IMR-90 (cell line): ENCODE results near the gene AUNIP. TPM values are rescaled to one million over a fixed set of nuclear protein-coding genes. Genes with fewer than 3 reads are reported as not detected.
A peak's percentile ranks its signal among the peaks of the same experiment; 100 is the strongest.

Experiments
- ATAC-seq: fragments of 200-7000 bp; cut with Tn5 transposase; 2 replicates; pipeline ENCODE4 v1.9.1; 2020; ENCODE audit warnings: low read depth, mild to moderate bottlenecking, moderate library complexity
- BruUV-seq: library from RNA; stranded (reverse); fragments of 400-500 nt; replicated peaks from 2 replicates; lab custom pipeline; 2021; lab: Mats Ljungman, UMichigan
- CTCF ChIA-PET: fragments of 300-600 bp; formaldehyde crosslinking; extraction: SDS; loops from one replicate; lab custom pipeline; 2021; ENCODE audit warnings: antibody characterized with exemption; lab: Yijun Ruan, JAX
- POLR2A ChIA-PET: fragments of 300-600 bp; sonication (Branson Sonifier 250); formaldehyde crosslinking; loops from one replicate; lab custom pipeline; 2022; ENCODE audit warnings: antibody characterized with exemption; ENCODE audit not compliant: unreplicated experiment; lab: Charles Lee
- DNase-seq: peaks from one replicate; pipeline ENCODE4 v3.0.0; 2013
- H2AFZ ChIP-seq: replicated peaks from 2 replicates; pipeline ENCODE3; 2013; ENCODE audit warnings: low read length, mild to moderate bottlenecking; ENCODE audit not compliant: poor library complexity
- H2AK5ac ChIP-seq: 2 replicates; pipeline ENCODE4 v1.6.1; 2013; ENCODE audit warnings: low read depth, low read length, inconsistent platforms
- H2AK9ac ChIP-seq: replicated peaks from 2 replicates; pipeline ENCODE3; 2013; ENCODE audit warnings: mild to moderate bottlenecking, low read depth, low read length, moderate library complexity; ENCODE audit not compliant: poor library complexity
- H2BK120ac ChIP-seq: 2 replicates; pipeline ENCODE4 v1.6.1; 2013; ENCODE audit warnings: low read depth, low read length, inconsistent platforms
- H2BK15ac ChIP-seq: 3 replicates; pipeline ENCODE4 v1.6.1; 2013; ENCODE audit warnings: low read depth, low read length, inconsistent platforms
- H2BK20ac ChIP-seq: 2 replicates; pipeline ENCODE4 v1.6.1; 2013; ENCODE audit warnings: low read depth, mild to moderate bottlenecking, inconsistent platforms, low read length, moderate library complexity
- H2BK5ac ChIP-seq: 2 replicates; pipeline ENCODE4 v1.6.1; 2013; ENCODE audit warnings: mild to moderate bottlenecking, low read depth, low read length, inconsistent platforms; ENCODE audit not compliant: poor library complexity, severe bottlenecking
- H3K14ac ChIP-seq: replicated peaks from 2 replicates; pipeline ENCODE4 v1.6.1; 2013; ENCODE audit warnings: low read depth, low read length, inconsistent platforms
- H3K18ac ChIP-seq: 2 replicates; pipeline ENCODE4 v1.6.1; 2013; ENCODE audit warnings: low read depth, low read length, control low read depth
- H3K23ac ChIP-seq: 2 replicates; pipeline ENCODE4 v1.6.1; 2013; ENCODE audit warnings: low read depth, low read length, inconsistent platforms
- H3K27ac ChIP-seq: 2 replicates; pipeline ENCODE4 v1.5.1; 2013; ENCODE audit warnings: mild to moderate bottlenecking, control low read depth, low read length; ENCODE audit not compliant: insufficient read depth
- H3K27me3 ChIP-seq: 2 replicates; pipeline ENCODE4 v1.6.1; 2013; ENCODE audit warnings: low read length; ENCODE audit not compliant: control insufficient read depth, insufficient read depth
- H3K36me3 ChIP-seq: 2 replicates; pipeline ENCODE4 v1.6.1; 2013; ENCODE audit warnings: low read length, mixed read lengths; ENCODE audit not compliant: control insufficient read depth, insufficient read depth
- H3K4ac ChIP-seq: 2 replicates; pipeline ENCODE4 v1.6.1; 2013; ENCODE audit warnings: low read depth, low read length, inconsistent platforms
- H3K4me1 ChIP-seq: 2 replicates; pipeline ENCODE4 v1.6.1; 2013; ENCODE audit warnings: low read length, mixed read lengths; ENCODE audit not compliant: control insufficient read depth, insufficient read depth
- H3K4me2 ChIP-seq: 2 replicates; pipeline ENCODE4 v1.6.1; 2013; ENCODE audit warnings: low read depth, mild to moderate bottlenecking, control low read depth, low read length, moderate library complexity
- H3K4me3 ChIP-seq: 2 replicates; pipeline ENCODE4 v1.5.1; 2013; ENCODE audit warnings: low read depth, mild to moderate bottlenecking, control low read depth, low read length, moderate library complexity; ENCODE audit not compliant: insufficient read depth
- H3K56ac ChIP-seq: 2 replicates; pipeline ENCODE4 v1.6.1; 2013; ENCODE audit warnings: low read length, inconsistent platforms; ENCODE audit not compliant: insufficient read depth; ENCODE audit errors: extremely low read depth
- H3K79me1 ChIP-seq, 2 experiments: 2 replicates each; pipeline ENCODE4 v1.6.1; 2013; ENCODE audit warnings: low read length in 2 of 2, inconsistent platforms in 1 of 2, low read depth in 1 of 2
- H3K9ac ChIP-seq: 2 replicates; pipeline ENCODE4 v1.6.1; 2013; ENCODE audit warnings: low read depth, low read length, control low read depth
- H3K9me1 ChIP-seq: 2 replicates; pipeline ENCODE4 v1.6.1; 2013; ENCODE audit warnings: low read length, inconsistent platforms; ENCODE audit not compliant: insufficient read depth
- H3K9me3 ChIP-seq: 2 replicates; pipeline ENCODE4 v1.6.1; 2013; ENCODE audit warnings: low read length; ENCODE audit not compliant: control insufficient read depth, insufficient read depth
- H4K20me1 ChIP-seq: 2 replicates; pipeline ENCODE4 v1.6.1; 2013; ENCODE audit warnings: low read length, inconsistent platforms; ENCODE audit not compliant: insufficient read depth
- H4K5ac ChIP-seq: 2 replicates; pipeline ENCODE4 v1.6.1; 2013; ENCODE audit warnings: mild to moderate bottlenecking, low read depth, low read length, control low read depth
- H4K8ac ChIP-seq, 2 experiments: 2 replicates each; pipeline ENCODE4 v1.6.1; 2013; ENCODE audit warnings: low read depth in 2 of 2, low read length in 2 of 2, control low read depth in 1 of 2, inconsistent platforms in 1 of 2
- H4K91ac ChIP-seq: 2 replicates; pipeline ENCODE4 v1.6.1; 2013; ENCODE audit warnings: low read depth, low read length, inconsistent platforms; ENCODE audit not compliant: insufficient read depth
- BHLHE40 ChIP-seq: fragments of 150-350 bp; IDR thresholded peaks from 2 replicates; pipeline ENCODE4 v1.6.1; 2016; ENCODE audit warnings: mild to moderate bottlenecking, low read depth, low read length
- CHD1 ChIP-seq: IDR thresholded peaks from 2 replicates; pipeline ENCODE4 v1.6.1; 2012; ENCODE audit warnings: low read depth, low read length, improper control_type of control experiment
- FOS ChIP-seq: fragments of 150-350 bp; IDR thresholded peaks from 2 replicates; pipeline ENCODE4 v1.6.1; 2016; ENCODE audit warnings: low read depth, low read length
- MAZ ChIP-seq: IDR thresholded peaks from 2 replicates; pipeline ENCODE4 v1.6.1; 2012; ENCODE audit warnings: low read depth, mild to moderate bottlenecking, low read length, improper control_type of control experiment, moderate library complexity, borderline replicate concordance
- MXI1 ChIP-seq: IDR thresholded peaks from 2 replicates; pipeline ENCODE4 v1.6.1; 2012; ENCODE audit warnings: low read depth, mild to moderate bottlenecking, low read length, moderate library complexity, borderline replicate concordance
- RCOR1 ChIP-seq: IDR thresholded peaks from 2 replicates; pipeline ENCODE4 v1.6.1; 2012; ENCODE audit warnings: mild to moderate bottlenecking, low read length, improper control_type of control experiment; ENCODE audit not compliant: insufficient replicate concordance
- USF2 ChIP-seq: fragments of 150-350 bp; IDR thresholded peaks from 2 replicates; pipeline ENCODE4 v1.6.1; 2017; ENCODE audit warnings: mild to moderate bottlenecking, antibody characterized with exemption, low read length, low read depth
- WGBS, 2 experiments: methylation state at CpG; one replicate each; pipeline versions ENCODE4 v1.1.5 to v1.1.7; 2013; ENCODE audit warnings: missing lambda C conversion rate in 2 of 2; ENCODE audit not compliant: insufficient read length in 1 of 2; ENCODE audit errors: extremely low coverage in 2 of 2; 5-methylcytosine and 5-hydroxymethylcytosine counted together
- dilution Hi-C: fragments of 300-500 bp; cut with HindIII; formaldehyde crosslinking; loops from one replicate; pipeline ENCODE4 v1.14.3; 2018; ENCODE audit warnings: low sequenced_read_pairs; ENCODE audit not compliant: unreplicated experiment
- in situ Hi-C: fragments of 300-500 bp; cut with MboI; formaldehyde crosslinking; loops from 3 replicates; pipeline ENCODE4 v1.14.3; 2019; ENCODE audit warnings: low sequenced_read_pairs, inconsistent platforms, mixed read lengths
- intact Hi-C: fragments of 100-400 bp; cut with micrococcal nuclease; formaldehyde crosslinking; loops from 2 replicates; pipeline ENCODE4 v1.10.0; 2022
- polyA plus RNA-seq, 3 experiments: library from polyadenylated mRNA; depleted of rRNA; stranded (reverse); fragments of >200 nt; gene quantifications; 2 replicates each; pipeline ENCODE4 v1.2.3, GENCODE V29; 2012; ENCODE audit warnings: low replicate concordance in 1 of 3
- total RNA-seq: library from RNA; depleted of rRNA; stranded (reverse); fragments of >200 nt; gene quantifications from 2 replicates; pipeline ENCODE4 v1.2.3, GENCODE V29; 2012
- TF ChIP-seq, protein P1 (sequence below): fragments of 150-350 bp; IDR thresholded peaks from 2 replicates; pipeline ENCODE4 v1.6.1; 2016; ENCODE audit warnings: low read depth, mild to moderate bottlenecking, low read length, moderate library complexity, borderline replicate concordance

Gene AUNIP
- total and polyA plus RNA-seq, 2 of the 4 experiments (the other 2 are of a cell fraction), result 2.4 to 5.0 TPM

- H2AFZ ChIP-seq, result no peak overlapping the region
- peak overlapping the region; percentile 33; the same call in 1 of the 2 replicates for H3K4ac ChIP-seq
- intact Hi-C loops (no loop called here), in situ Hi-C loops (no loop called here), dilution Hi-C loops (no loop called here)
- no peak overlapping the region for H2AK9ac ChIP-seq
- H2BK15ac ChIP-seq, result no peak overlapping the region
- no peak overlapping the region for H4K8ac ChIP-seq
- no peak overlapping the region; the same call in 1 of the 2 replicates for H2BK20ac ChIP-seq
- no peak overlapping the region for H4K5ac ChIP-seq
- no peaks in the 10 kb centered on the region for H3K27me3 ChIP-seq
- H2AK5ac ChIP-seq, result no peak overlapping the region
- H3K23ac ChIP-seq, result peak overlapping the region; percentile 39; the same call in 1 of the 2 replicates
- ATAC-seq (no peak), DNase-seq (no peak)
- no peak overlapping the region for H3K9ac ChIP-seq
- TF ChIP-seq, protein P1, sequence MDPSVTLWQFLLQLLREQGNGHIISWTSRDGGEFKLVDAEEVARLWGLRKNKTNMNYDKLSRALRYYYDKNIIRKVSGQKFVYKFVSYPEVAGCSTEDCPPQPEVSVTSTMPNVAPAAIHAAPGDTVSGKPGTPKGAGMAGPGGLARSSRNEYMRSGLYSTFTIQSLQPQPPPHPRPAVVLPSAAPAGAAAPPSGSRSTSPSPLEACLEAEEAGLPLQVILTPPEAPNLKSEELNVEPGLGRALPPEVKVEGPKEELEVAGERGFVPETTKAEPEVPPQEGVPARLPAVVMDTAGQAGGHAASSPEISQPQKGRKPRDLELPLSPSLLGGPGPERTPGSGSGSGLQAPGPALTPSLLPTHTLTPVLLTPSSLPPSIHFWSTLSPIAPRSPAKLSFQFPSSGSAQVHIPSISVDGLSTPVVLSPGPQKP, result no peak
- no peak for TF ChIP-seq USF2
- no peak for TF ChIP-seq RCOR1
- TF ChIP-seq MXI1, result no peak
- TF ChIP-seq CHD1, result no peak
- no peak for TF ChIP-seq FOS
- no peak for TF ChIP-seq MAZ
- no peak for TF ChIP-seq BHLHE40
- no peak overlapping the region for H4K91ac ChIP-seq
- H3K14ac ChIP-seq, result no peak overlapping the region
- no peak overlapping the region for H2BK120ac ChIP-seq
- H3K18ac ChIP-seq, result no peak overlapping the region
- no CpG with 5 or more reads among the region's 3 CpGs for WGBS, 2 experiments
- H3K9me3 ChIP-seq, result no peaks in the 10 kb centered on the region
- no peak overlapping the region for H3K4me2 ChIP-seq
- peak overlapping the region; percentile 5 for H2BK5ac ChIP-seq
- H3K4me1 ChIP-seq, result peaks cover 5% of the 10 kb centered on the region
- POLR2A ChIA-PET, result no interaction called here
- H3K9me1 ChIP-seq, result peaks cover 13% of the 10 kb centered on the region
- H3K79me1 ChIP-seq, result peaks cover 30 to 48% of the 10 kb centered on the region in 2 experiments
- H4K20me1 ChIP-seq, result peaks cover 10% of the 10 kb centered on the region; the same call in 1 of the 2 replicates
- peaks cover 36% of the 10 kb centered on the region for H3K36me3 ChIP-seq
- no peak overlapping the region for H3K56ac ChIP-seq
- no peak overlapping the region for H3K27ac ChIP-seq
- no TSS peak for BruUV-seq
- CTCF ChIA-PET, result interaction anchor here (0.6 to 1.4 kb wide), 2 partner anchors 95 to 1395 kb away, joined by 5 to 7 read pairs; partner anchors contain the start of gene PAFAH2
- no peak overlapping the region for H3K4me3 ChIP-seq
These were observed 43.2 kb upstream of the AUNIP start for GRCh38 chr1:25902462-25902861.
